Fibroblast of lung (primary cell): ENCODE results near the gene S100A9. TPM values are rescaled to one million over a fixed set of nuclear protein-coding genes. Genes with fewer than 3 reads are reported as not detected.
"Not testable (repeated sequence)": the region's sequence is repeated elsewhere in the genome, so short reads cannot be mapped to it uniquely, and the experiment has no call there.

Experiments
- DNase-seq, 2 donors: peaks; one replicate each; pipeline versions ENCODE4 v3.0.0 to v3.0.0-alpha.2; 2010; ENCODE audit warnings: low read depth in 2 of 2
- H2AFZ ChIP-seq: 2 replicates; pipeline ENCODE4 v1.5.1; 2012; ENCODE audit warnings: low read length, control low read depth, inconsistent platforms
- H3K27ac ChIP-seq: 2 replicates; pipeline ENCODE4 v1.5.1; 2011; ENCODE audit warnings: low read length, control low read depth; ENCODE audit not compliant: insufficient read depth
- H3K27me3 ChIP-seq: 2 replicates; pipeline ENCODE4 v1.5.1; 2011; ENCODE audit warnings: mild to moderate bottlenecking, low read length; ENCODE audit not compliant: control insufficient read depth, insufficient read depth
- H3K36me3 ChIP-seq: 2 replicates; pipeline ENCODE4 v1.5.1; 2011; ENCODE audit warnings: low read length; ENCODE audit not compliant: control insufficient read depth, insufficient read depth
- H3K4me1 ChIP-seq: 2 replicates; pipeline ENCODE4 v1.5.1; 2011; ENCODE audit warnings: low read length; ENCODE audit not compliant: control insufficient read depth, insufficient read depth; ENCODE audit errors: extremely low read depth
- H3K4me2 ChIP-seq: 2 replicates; pipeline ENCODE4 v1.5.1; 2011; ENCODE audit warnings: low read length, control low read depth; ENCODE audit not compliant: insufficient read depth; ENCODE audit errors: extremely low read depth
- H3K4me3 ChIP-seq, 4 experiments: fragments of 200-600 bp in 1 of 4; sonication (generic) in 1 of 4; replicated peaks in 1 of 4; 2 replicates each; pipeline ENCODE4 v1.5.1; 2011 to 2016; ENCODE audit warnings: low read length in 4 of 4, low read depth in 3 of 4, mild to moderate bottlenecking in 3 of 4, control low read depth in 2 of 4, inconsistent platforms in 1 of 4, mixed read lengths in 1 of 4; ENCODE audit not compliant: insufficient read depth in 1 of 4; ENCODE audit errors: control extremely low read depth in 1 of 4
- H3K79me2 ChIP-seq: 2 replicates; pipeline ENCODE4 v1.5.1; 2012; ENCODE audit warnings: mild to moderate bottlenecking, low read length, inconsistent platforms; ENCODE audit not compliant: control insufficient read depth, insufficient read depth
- H3K9ac ChIP-seq: 2 replicates; pipeline ENCODE4 v1.5.1; 2011; ENCODE audit warnings: mild to moderate bottlenecking, low read length, control low read depth; ENCODE audit not compliant: insufficient read depth
- H3K9me3 ChIP-seq: 2 replicates; pipeline ENCODE4 v1.5.1; 2012; ENCODE audit warnings: low read depth, low read length; ENCODE audit not compliant: control insufficient read depth, insufficient read depth
- H4K20me1 ChIP-seq: 2 replicates; pipeline ENCODE4 v1.5.1; 2011; ENCODE audit warnings: low read length; ENCODE audit not compliant: control insufficient read depth, insufficient read depth; ENCODE audit errors: extremely low read depth
- CTCF ChIP-seq, 2 donors: IDR thresholded peaks in 1 of 2; conservative IDR thresholded peaks in 1 of 2; 1 replicate in 1 of 2; 2 replicates in 1 of 2; pipeline ENCODE4 v1.5.1; 2011 to 2012; ENCODE audit warnings: low read length in 2 of 2, control low read depth in 1 of 2, inconsistent platforms in 1 of 2, low read depth in 1 of 2, mild to moderate bottlenecking in 1 of 2
- EZH2 ChIP-seq: IDR thresholded peaks from 2 replicates; pipeline ENCODE4 v1.5.1; 2012; ENCODE audit warnings: low read length, control low read depth, mild to moderate bottlenecking; ENCODE audit errors: missing control alignments
- polyA plus RNA-seq, 2 donors: library from polyadenylated mRNA; depleted of rRNA in 1 of 2; stranded (reverse) in 1 of 2; unstranded in 1 of 2; fragments of >200 nt; gene quantifications; 2 replicates each; pipeline ENCODE4 v1.2.1, GENCODE V29; 2011 to 2012; ENCODE audit warnings: missing spikeins in 1 of 2
- total RNA-seq: library from RNA; depleted of rRNA; stranded (reverse); fragments of >200 nt; gene quantifications from 2 replicates; pipeline ENCODE4 v1.2.1, GENCODE V29; 2014

Gene S100A9
- total and polyA plus RNA-seq, 2 donors (not counting 1 experiment from before 2014, with no cell fraction given), result not detected

GRCh38 chr1:153310526-153310925, 47.1 kb upstream of the S100A9 start:
- no peaks in the 10 kb centered on the region for H3K4me1 ChIP-seq
- H4K20me1 ChIP-seq, result no peaks in the 10 kb centered on the region
- no peak overlapping the region for H3K27ac ChIP-seq
- no peak overlapping the region for H3K4me3 ChIP-seq
- H3K79me2 ChIP-seq, result no peaks in the 10 kb centered on the region
- no peak for TF ChIP-seq EZH2
- TF ChIP-seq CTCF (conservative IDR thresholded peaks at IDR 0.05 in 1 of 2, IDR thresholded peaks at IDR 0.05 in 1 of 2; ENCODE audit: low read depth in 1 of 2, low read length in 2 of 2), result no peak
- no peaks in the 10 kb centered on the region for H3K27me3 ChIP-seq
- no peak for DNase-seq
- no peak overlapping the region for H3K9ac ChIP-seq
- no peaks in the 10 kb centered on the region for H3K36me3 ChIP-seq
- no peak overlapping the region for H2AFZ ChIP-seq
- H3K4me2 ChIP-seq, result no peak overlapping the region
- H3K9me3 ChIP-seq, result no peaks in the 10 kb centered on the region

DNA sequence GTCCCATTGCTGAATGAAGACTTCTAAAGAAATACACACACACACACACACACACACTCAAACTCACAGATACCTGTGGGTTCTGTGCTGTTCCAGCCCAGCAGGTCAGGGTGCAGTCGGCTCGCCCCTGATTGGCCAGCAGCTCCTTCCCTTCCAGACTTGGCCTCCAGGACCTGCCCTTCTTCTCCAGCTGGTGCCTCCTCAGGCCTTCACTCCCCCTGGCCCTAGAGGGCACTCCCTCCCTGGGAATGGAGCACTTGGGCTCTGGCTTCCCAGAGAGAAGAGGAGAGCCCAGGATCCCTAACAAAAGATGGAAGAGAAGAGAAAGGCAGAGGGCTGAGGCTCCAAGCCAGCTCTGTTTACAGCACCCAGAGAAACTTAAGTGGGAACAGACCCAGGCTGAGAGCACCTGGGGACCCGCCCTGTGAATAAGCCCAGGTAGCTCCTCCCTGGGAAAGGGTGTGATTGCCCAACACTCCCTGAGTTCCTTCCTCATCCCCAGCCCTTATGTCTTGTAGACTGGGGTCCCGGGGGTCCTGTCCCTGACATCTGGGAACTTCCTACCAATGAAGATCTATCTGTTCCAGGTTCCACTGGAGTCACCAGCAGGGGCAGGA, 45.0 kb upstream of the S100A9 start, which contains the start of gene PGLYRP3:
PGLYRP3 (minus strand) TSS at position 383 of the 617 bp plus-strand sequence. CDS start 2,287 bp downstream, outside the sequence.
- TF ChIP-seq CTCF (conservative IDR thresholded peaks at IDR 0.05 in 1 of 2, IDR thresholded peaks at IDR 0.05 in 1 of 2; ENCODE audit: low read depth in 1 of 2, low read length in 2 of 2), result no peak
- TF ChIP-seq EZH2, result no peak
- DNase-seq, result no peak
- Histone ChIP-seq H3K9me3 (no peaks in the 10 kb centered on the region), H3K36me3 (no peaks in the 10 kb centered on the region), H2AFZ (no peak within 1 kb of the TSS), H3K4me3 (no peak within 1 kb of the TSS), H3K27me3 (no peaks in the 10 kb centered on the region), H4K20me1 (no peaks in the 10 kb centered on the region), H3K4me2 (no peak within 1 kb of the TSS), H3K27ac (no peak within 1 kb of the TSS), H3K4me1 (no peaks in the 10 kb centered on the region), H3K79me2 (no peaks in the 10 kb centered on the region), H3K9ac (no peak within 1 kb of the TSS)

GRCh38 chr1:153313288-153313687, 44.4 kb upstream of the S100A9 start:
- TF ChIP-seq CTCF (conservative IDR thresholded peaks at IDR 0.05 in 1 of 2, IDR thresholded peaks at IDR 0.05 in 1 of 2; ENCODE audit: low read depth in 1 of 2, low read length in 2 of 2) (no peak), EZH2 (no peak)
- Histone ChIP-seq H2AFZ (no peak overlapping the region), H3K4me1 (no peaks in the 10 kb centered on the region), H3K27ac (no peak overlapping the region), H3K9me3 (no peaks in the 10 kb centered on the region), H3K79me2 (no peaks in the 10 kb centered on the region), H3K4me3 (no peak overlapping the region), H3K9ac (no peak overlapping the region), H3K27me3 (no peaks in the 10 kb centered on the region), H3K36me3 (no peaks in the 10 kb centered on the region), H3K4me2 (no peak overlapping the region), H4K20me1 (no peaks in the 10 kb centered on the region)
- DNase-seq, result no peak

DNA sequence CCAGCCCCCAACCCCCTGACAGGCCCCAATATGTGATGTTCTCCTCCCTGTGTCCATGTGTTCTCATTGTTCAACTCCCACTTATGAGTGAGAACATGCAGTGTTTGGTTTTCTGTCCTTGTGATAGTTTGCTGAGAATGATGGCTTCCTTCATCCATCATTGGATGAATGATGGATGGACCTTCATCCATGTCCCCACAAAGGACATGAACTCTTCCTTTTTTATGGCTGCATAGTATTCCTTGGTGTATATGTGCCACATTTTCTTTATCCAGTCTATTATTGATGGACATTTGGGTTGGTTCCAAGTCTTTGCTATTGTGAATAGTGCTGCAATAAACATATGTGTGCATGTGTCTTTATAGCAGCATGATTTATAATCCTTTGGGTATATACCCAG, 43.3 kb upstream of the S100A9 start:
- H3K79me2 ChIP-seq, H3K4me3 ChIP-seq, H3K4me1 ChIP-seq, H3K4me2 ChIP-seq, DNase-seq, H3K9ac ChIP-seq, H2AFZ ChIP-seq, H3K27ac ChIP-seq, H3K36me3 ChIP-seq, H3K27me3 ChIP-seq, H4K20me1 ChIP-seq, H3K9me3 ChIP-seq: not testable (repeated sequence)

GRCh38 chr1:153316013-153316412, 41.6 kb upstream of the S100A9 start:
- H3K27me3 ChIP-seq, H3K79me2 ChIP-seq, H3K4me2 ChIP-seq: not testable (repeated sequence)

More at GRCh38 chr1:153316013-153316412, 41.6 kb upstream of the S100A9 start:
- not testable (repeated sequence) for H3K27ac ChIP-seq, H3K9me3 ChIP-seq, H2AFZ ChIP-seq, H3K36me3 ChIP-seq, H3K9ac ChIP-seq, H3K4me1 ChIP-seq, H3K4me3 ChIP-seq, DNase-seq, H4K20me1 ChIP-seq
